HCT116 (cell line): ENCODE results near the gene FAM89B.

Experiments used
- CEBPB ChIP-seq: IDR thresholded peaks from 2 replicates; pipeline ENCODE4 v1.6.1; 2012; ENCODE audit warnings: low read depth
- CTCF ChIP-seq, 3 experiments: fragments of 200-600 bp in 1 of 3; sonication (generic) in 1 of 3; IDR thresholded peaks in 2 of 3; conservative IDR thresholded peaks in 1 of 3; 2 replicates each; pipeline ENCODE4 v1.5.1; 2012 to 2017; ENCODE audit warnings: low read depth in 2 of 3, low read length in 2 of 3, antibody characterized with exemption in 1 of 3, borderline replicate concordance in 1 of 3, control low read depth in 1 of 3, mild to moderate bottlenecking in 1 of 3, mixed read lengths in 1 of 3, mixed run types in 1 of 3, moderate library complexity in 1 of 3; ENCODE audit not compliant: insufficient read depth in 1 of 3
- EZH2 ChIP-seq: fragments of 200-600 bp; sonication (generic); IDR thresholded peaks from 2 replicates; pipeline ENCODE4 v1.6.1; 2017; ENCODE audit warnings: antibody characterized with exemption, mixed run types
- EZH2phosphoT487 ChIP-seq: fragments of 200-600 bp; IDR thresholded peaks from 2 replicates; pipeline ENCODE4 v1.6.1; 2018; ENCODE audit warnings: antibody characterized with exemption, borderline replicate concordance
- MAX ChIP-seq: IDR thresholded peaks from 2 replicates; pipeline ENCODE4 v1.6.1; 2012
- POLR2AphosphoS5 ChIP-seq: IDR thresholded peaks from 2 replicates; pipeline ENCODE4 v1.6.1; 2011; ENCODE audit warnings: mild to moderate bottlenecking, low read depth, low read length, moderate library complexity
- RAD21 ChIP-seq: IDR thresholded peaks from 2 replicates; pipeline ENCODE4 v1.6.1; 2012; ENCODE audit warnings: low read depth, mild to moderate bottlenecking
- REST ChIP-seq: IDR thresholded peaks from 2 replicates; pipeline ENCODE4 v1.6.1; 2012; ENCODE audit warnings: low read depth

GRCh38 chr11:65547446-65548125, 24.8 kb upstream of the FAM89B start:
- TF ChIP-seq CTCF (IDR thresholded peaks at IDR 0.05 in 2 of 3, conservative IDR thresholded peaks at IDR 0.05 in 1 of 3; ENCODE audit: borderline replicate concordance in 1 of 3, insufficient read depth in 1 of 3, low read depth in 2 of 3, low read length in 2 of 3) (no peak), EZH2 (no peak), RAD21 (no peak), CEBPB (no peak), MAX (no peak), POLR2AphosphoS5 (no peak), REST (no peak), EZH2phosphoT487 (no peak)
